Loucy (cell line): Measurements from ENCODE around the gene CYBA.

Experiments
- H2AFZ ChIP-seq: fragments of 200-600 bp; sonication (generic); 2 replicates; pipeline ENCODE4 v1.6.0; 2016; ENCODE audit warnings: antibody characterized with exemption, mild to moderate bottlenecking, low read length, moderate library complexity
- H3F3A ChIP-seq: fragments of 200-600 bp; 2 replicates; pipeline ENCODE4 v1.6.0; 2016; ENCODE audit warnings: antibody characterized with exemption, low read depth, mild to moderate bottlenecking
- H3K27me3 ChIP-seq: fragments of 200-600 bp; sonication (generic); 2 replicates; pipeline ENCODE4 v1.6.1; 2014; ENCODE audit warnings: low read length, mild to moderate bottlenecking; ENCODE audit not compliant: insufficient read depth, poor library complexity, severe bottlenecking
- H3K36me3 ChIP-seq: fragments of 200-600 bp; sonication (generic); 2 replicates; pipeline ENCODE4 v1.6.1; 2016; ENCODE audit warnings: low read length; ENCODE audit not compliant: insufficient read depth
- H3K4me1 ChIP-seq: fragments of 200-600 bp; sonication (generic); 2 replicates; pipeline ENCODE4 v1.5.1; 2014; ENCODE audit warnings: low read length, mild to moderate bottlenecking; ENCODE audit not compliant: insufficient read depth, poor library complexity, severe bottlenecking
- H3K4me2 ChIP-seq: fragments of 200-600 bp; sonication (generic); 2 replicates; pipeline ENCODE4 v1.6.0; 2014; ENCODE audit warnings: antibody characterized with exemption, low read length, low read depth, mild to moderate bottlenecking; ENCODE audit not compliant: poor library complexity, severe bottlenecking
- H3K4me3 ChIP-seq: fragments of 200-600 bp; sonication (generic); 2 replicates; pipeline ENCODE4 v1.5.1; 2014; ENCODE audit warnings: low read length, mild to moderate bottlenecking, mixed read lengths; ENCODE audit not compliant: poor library complexity, severe bottlenecking
- H3K79me2 ChIP-seq: fragments of 200-600 bp; sonication (generic); 2 replicates; pipeline ENCODE4 v1.6.1; 2014; ENCODE audit warnings: low read length; ENCODE audit not compliant: insufficient read depth
- H3K9ac ChIP-seq: fragments of 200-600 bp; sonication (generic); 2 replicates; pipeline ENCODE4 v1.6.0; 2014; ENCODE audit warnings: mild to moderate bottlenecking, low read depth, low read length, moderate library complexity; ENCODE audit not compliant: poor library complexity, severe bottlenecking
- H3K9me2 ChIP-seq: fragments of 200-600 bp; sonication (generic); replicated peaks from 2 replicates; pipeline ENCODE4 v1.6.1; 2016; ENCODE audit warnings: low read depth, low read length, mixed read lengths
- H3K9me3 ChIP-seq: fragments of 200-600 bp; sonication (generic); 2 replicates; pipeline ENCODE4 v1.6.1; 2014; ENCODE audit warnings: mild to moderate bottlenecking, antibody characterized with exemption, low read length, low read depth; ENCODE audit not compliant: insufficient read depth
- H4K20me1 ChIP-seq: fragments of 200-600 bp; sonication (generic); 2 replicates; pipeline ENCODE4 v1.6.0; 2014; ENCODE audit warnings: antibody characterized with exemption, low read length, mild to moderate bottlenecking; ENCODE audit not compliant: insufficient read depth, poor library complexity, severe bottlenecking
- EZH2phosphoT487 ChIP-seq: fragments of 200-600 bp; IDR thresholded peaks from 2 replicates; pipeline ENCODE4 v1.6.1; 2018; ENCODE audit warnings: antibody characterized with exemption, mild to moderate bottlenecking, moderate library complexity, borderline replicate concordance
- TF ChIP-seq, protein P1 (sequence below): fragments of 200-600 bp; sonication (generic); conservative IDR thresholded peaks from 2 replicates; pipeline ENCODE4 v1.5.1; 2014; ENCODE audit warnings: mild to moderate bottlenecking, antibody characterized with exemption, low read length

CYBA gene

DNA sequence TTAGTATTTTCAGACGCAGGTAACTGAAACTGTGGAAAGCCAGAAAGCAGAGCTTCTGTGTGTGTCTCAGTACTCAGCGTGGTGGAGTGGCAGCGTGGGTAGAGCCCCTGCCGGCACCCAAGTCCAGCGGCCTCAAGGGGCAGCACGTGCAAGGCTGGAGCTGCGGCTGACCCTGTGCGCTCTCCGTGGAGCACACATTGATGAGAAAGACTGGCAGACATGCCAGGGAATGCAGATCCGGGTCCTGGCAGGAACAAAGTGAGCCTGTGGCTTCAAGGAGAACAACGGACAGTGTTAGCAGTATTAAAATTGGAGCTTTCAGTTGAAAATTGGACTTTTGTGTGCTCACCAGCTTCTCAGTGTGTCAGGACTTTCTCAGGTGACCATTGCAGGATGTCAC is 57.4 kb downstream of the CYBA start:
- no peaks in the 10 kb centered on the region for H4K20me1 ChIP-seq
- H3K79me2 ChIP-seq = no peaks in the 10 kb centered on the region
- H3K27me3 ChIP-seq = no peaks in the 10 kb centered on the region

More for the DNA sequence above, 57.4 kb downstream of the CYBA start:
- Histone ChIP-seq H3K4me1 (no peaks in the 10 kb centered on the region), H3K9me2 (no peaks in the 10 kb centered on the region), H3K4me2 (no peak overlapping the region), H3K4me3 (no peak overlapping the region), H2AFZ (no peak overlapping the region), H3K9ac (no peak overlapping the region), H3F3A (no peaks in the 10 kb centered on the region), H3K36me3 (peaks cover 13% of the 10 kb centered on the region; the same call in 1 of the 2 replicates), H3K9me3 (no peaks in the 10 kb centered on the region)
- TF ChIP-seq, protein P1, sequence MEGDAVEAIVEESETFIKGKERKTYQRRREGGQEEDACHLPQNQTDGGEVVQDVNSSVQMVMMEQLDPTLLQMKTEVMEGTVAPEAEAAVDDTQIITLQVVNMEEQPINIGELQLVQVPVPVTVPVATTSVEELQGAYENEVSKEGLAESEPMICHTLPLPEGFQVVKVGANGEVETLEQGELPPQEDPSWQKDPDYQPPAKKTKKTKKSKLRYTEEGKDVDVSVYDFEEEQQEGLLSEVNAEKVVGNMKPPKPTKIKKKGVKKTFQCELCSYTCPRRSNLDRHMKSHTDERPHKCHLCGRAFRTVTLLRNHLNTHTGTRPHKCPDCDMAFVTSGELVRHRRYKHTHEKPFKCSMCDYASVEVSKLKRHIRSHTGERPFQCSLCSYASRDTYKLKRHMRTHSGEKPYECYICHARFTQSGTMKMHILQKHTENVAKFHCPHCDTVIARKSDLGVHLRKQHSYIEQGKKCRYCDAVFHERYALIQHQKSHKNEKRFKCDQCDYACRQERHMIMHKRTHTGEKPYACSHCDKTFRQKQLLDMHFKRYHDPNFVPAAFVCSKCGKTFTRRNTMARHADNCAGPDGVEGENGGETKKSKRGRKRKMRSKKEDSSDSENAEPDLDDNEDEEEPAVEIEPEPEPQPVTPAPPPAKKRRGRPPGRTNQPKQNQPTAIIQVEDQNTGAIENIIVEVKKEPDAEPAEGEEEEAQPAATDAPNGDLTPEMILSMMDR = no peak
- no peak for TF ChIP-seq EZH2phosphoT487
